Hematopoietic multipotent progenitor cell treated with erythropoietin and hydrocortisone succinate and interleukin-3 and kit ligand, for 15 days (in vitro differentiated cells): ENCODE data around the gene NAA40.

Experiments used
- DNase-seq: peaks from one replicate; pipeline ENCODE4 v3.0.0-alpha.2; 2015; ENCODE audit warnings: low spot score

Gene NAA40

DNA sequence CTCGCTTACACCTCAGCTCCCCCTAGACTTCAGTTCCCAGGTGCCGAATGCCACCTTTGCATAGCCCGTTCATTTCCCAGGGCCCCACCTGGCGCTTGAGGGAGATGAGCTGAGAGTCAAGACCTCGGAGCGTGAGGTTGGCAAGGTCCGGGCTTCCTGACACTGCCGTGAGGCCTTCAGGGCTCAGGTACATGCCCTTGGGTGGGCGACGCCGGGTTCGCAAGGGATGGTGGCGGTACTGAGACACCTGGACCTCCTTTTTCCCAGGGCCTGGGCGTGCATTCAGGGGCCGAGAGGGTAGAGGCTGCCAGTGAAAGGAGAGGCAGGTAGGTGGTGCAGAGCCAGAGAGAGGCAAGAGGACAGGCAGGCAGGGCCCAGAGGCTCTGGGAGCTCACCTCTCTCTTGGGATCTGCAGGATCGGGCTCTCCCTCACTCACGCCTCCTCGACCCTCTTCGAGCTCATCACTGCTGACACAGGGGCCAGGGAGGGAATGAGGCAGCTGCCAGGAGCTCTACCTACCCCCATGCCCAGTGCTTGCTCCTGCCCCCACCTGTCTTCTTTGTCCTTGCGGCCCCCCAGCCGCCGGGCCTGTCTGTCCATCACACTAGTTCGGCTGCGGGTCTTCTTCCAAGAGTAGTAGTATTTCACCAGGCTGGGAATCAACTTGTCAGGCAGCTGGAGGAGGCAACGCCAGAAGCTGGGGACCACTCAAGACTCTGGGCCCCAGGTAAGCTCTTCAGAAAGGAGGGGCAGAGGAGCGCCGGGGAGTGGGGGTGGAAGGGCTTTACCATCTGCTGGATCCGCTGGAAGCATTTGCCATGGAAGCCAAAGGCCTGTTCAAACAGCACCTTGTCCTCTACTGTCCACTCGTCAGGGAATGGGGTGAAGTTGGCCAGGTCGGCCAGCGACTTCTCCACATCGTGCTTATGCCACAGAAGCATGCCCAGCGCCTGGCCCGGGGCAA is 24.7 kb upstream of the NAA40 start:
- DNase-seq = no peak

DNA sequence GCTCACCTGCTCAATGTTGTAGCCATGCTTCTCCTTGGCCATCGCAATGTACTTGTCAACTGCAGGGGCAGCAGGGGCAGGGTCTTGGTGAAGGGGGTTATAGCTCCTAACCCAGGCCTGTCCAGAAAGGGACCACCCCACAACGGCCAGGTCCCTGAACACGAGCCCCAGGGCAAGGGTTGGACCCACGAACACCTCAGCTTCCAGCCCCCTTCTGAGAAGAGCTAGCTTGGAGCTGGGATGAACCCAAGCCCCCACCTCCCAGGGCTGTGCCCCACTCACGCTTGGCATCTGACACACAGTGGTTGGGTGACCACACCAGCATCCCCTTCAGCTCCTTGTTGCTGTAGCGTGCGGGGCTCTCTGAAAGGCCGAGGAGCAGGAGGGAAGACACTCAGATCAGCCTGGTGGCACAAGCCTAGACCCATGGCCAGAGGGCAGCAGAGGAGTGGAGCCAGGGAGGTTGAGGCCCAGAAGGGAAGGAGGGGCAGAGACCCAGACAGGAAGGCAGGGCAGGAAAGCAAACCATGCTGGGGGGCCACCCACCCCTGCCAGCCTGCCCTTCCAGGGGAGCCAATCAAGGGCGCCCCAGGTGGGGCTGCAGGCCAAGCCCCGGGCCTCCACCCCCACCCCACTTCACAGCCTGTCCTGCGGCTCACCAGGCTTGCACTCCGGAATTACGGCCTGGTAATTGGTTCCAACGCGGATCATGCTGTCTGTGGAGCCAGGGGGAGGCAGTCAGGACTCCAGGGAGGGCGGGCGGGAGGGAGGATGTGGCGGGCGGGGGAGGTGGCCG is 23.7 kb upstream of the NAA40 start:
- DNase-seq = no peak

DNA sequence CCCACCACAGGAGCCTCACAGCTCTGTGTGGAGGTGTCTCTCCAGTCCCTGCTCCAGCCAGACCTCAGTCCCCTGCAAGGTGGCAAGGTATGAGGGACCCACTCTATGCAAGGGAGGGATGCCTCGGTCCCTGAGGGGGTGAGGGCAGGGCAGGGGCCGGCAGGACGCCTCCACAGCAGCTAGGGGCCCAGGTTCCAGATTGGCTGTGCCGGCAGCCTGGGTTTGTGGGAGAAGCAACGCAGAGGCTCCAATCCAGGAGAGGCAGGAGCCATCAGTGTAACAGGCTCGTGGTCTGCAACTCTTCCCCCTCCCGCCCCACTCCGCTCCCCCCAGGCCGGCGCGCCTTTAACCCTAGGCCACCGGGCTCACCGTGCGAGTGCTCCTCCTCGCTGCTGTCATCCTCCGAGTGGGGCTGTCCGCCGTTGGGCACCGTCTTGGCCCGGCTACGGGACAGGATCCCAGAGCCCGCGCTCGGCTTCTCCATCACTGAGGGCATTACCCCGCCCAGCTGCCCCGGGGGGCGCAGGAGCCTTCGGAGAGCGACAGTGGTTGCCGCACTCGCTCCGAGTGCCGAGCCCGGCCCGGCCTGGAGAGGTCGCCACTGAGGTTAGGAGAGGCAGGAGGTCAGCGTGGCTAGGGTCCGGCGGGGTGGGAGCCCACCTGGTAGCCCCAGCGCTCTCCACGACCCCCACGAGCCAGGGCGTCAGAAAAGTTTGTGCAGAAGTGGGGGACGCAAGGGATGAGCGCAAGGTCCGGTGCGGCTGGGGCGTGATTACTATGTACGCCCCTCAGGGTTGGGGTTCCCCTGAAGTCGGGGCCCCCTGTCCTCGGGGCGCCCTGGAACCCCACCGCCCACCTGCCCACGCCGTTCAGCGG is 22.6 kb upstream of the NAA40 start:
- DNase-seq = no peak

DNA sequence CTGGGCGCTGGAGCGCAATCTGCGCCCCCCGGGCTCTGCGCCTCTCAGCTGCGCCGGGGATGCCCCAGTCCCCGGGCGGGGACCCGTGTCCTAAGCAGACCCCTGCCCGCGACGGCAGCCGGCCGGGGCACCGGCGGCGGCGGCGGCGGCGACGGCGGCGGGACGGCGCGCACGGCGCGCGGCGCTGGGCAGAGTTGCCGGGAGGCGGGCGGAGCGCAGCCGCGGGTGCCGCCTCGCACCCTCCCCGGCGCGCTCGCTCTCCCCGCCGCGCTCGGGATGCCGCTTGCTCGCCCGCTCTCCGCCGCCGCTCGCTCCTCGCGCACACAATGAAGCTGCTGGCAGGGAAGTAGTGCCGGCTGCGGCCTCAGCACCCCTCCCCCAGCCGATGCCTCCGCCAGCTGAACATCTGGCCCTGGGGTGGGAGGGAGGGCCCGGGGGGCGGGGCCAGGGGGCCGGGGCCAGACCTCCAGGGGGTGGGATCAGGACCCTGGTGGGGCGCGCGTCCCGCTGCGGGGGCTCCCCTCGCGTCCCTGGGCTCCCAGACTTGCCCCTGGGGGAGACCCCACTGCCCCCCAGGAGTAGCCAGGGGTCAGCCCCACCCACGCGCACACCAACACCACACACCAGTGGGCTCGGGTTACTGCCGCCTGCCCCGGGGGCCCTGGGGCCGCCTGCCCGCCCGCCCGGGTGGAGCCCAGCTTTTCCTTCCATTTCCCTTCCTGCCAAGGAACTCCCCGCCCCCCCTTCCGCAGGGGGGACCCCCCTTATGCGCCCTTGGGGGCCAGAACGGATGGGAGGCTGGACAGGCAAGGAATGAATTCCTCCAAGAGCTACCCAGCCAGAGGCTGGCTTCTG is 21.7 kb upstream of the NAA40 start, which contains the start of gene RCOR2:
RCOR2 (minus strand) TSS at position 328 of the 855 bp plus-strand sequence. CDS start 708 bp downstream, outside the sequence.
- DNase-seq = no peak

DNA sequence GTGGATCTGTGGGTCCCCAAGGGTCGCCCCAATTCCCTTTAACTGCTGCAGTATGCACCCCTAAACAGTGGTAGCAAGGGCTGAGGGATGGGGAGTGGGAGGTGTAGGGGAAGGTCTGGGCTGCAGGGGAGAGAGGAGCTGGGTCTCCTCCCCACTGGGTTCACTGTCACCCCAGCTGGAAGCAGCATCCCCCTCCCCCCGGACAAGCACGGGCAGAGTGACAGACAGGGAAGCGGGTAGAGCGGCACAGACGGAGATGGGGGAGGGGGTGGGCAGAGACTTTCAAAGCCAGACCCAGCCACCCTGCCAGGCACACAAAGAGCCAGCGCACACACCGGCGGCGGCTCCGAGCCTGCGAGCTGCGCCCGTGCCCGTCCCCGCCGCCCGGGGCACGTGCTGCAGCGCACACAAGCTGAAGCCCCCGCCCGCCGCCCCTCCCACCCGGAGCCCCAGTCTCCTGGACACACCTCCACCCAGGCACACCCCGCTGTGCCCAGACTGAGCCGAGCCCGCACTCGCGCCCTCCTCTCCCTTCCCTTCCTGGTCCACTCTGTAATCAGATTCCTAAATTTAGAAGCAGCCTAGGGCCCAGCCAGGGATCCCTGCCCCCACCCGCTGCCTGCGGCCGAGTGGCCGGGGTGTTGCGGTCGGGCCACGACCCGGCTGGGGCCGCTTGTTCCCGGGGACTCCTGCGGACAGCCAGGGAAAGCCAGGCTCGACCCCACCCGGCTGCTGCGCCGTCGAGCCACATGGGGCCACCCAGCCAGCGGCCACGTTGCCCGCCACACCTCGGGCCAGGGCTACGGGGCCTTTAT is 20.9 kb upstream of the NAA40 start:
- no peak for DNase-seq

DNA sequence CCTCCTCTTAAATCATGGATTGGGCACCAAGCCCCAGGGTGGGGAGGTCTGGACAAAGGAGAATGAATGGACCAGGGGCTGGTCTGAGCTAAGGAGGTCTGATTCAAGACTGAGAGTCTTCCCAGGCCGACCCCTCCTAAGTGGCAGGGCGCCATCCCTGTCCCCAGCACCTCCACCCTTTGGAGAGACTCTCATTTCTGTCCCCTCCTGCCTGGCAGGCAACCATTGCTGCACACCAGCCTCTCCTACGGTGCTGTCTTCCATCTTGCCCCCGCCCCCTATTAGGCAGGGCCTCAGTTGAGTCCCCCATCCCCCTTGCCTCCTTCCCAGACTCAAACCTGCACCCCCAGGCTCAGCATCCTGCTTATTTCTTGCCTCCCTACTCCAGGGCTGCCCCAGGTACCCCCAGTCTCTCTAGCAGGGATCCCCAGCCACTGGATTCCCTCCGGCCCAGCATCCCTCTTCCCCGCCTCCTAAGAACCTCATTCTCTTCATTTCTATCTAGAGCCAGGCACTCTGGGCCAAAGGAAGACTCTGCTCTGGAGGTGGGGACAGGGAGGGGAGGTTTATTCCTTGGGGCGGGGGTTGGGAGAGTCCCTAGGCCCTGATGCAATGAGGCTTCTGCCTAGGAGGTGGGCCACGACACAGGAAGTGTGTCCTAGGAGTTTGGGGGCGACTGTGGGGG is 20.2 kb upstream of the NAA40 start:
- no peak for DNase-seq

DNA sequence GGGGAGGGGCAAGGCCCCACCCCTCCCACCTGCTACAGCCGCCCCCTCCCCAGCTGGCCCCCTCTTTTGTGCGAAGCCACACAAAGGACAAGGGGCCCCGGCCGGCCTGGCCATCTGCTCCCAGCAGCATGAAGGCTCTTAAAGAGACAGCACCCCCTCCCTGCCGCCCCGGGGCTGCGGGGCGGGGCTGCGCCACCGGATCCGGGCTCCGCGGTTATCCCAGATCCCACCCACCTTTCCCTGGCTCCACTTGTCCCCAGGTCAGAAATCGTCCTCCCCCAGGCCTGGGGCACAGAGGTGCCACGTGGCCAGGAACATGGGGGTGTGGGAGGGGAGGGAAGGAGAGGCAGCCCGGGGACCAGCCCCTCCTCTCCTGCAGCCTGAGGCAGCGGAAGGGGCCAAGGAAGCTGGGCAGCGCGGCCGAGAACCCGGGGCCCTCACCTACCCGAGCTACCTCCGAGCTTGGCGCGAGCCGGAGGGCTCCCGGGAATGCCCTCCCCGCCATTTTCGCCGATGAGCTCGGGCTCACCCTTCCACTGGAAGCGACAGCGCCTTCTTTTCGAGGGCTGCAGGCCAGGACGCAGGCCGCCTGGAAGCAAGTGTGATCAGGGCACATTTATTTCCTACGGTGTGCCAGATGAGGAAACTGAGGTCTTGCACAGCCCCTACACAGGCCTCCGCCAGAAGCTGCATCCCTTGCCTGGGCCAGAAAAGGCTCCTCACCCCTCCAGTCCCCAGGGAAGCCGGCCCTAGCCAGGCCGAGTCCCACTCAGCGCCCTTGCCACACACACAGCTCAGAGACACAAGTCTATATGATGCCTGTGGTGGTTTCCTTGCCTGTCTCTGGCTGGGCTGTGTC is 19.3 kb upstream of the NAA40 start:
- DNase-seq = no peak

DNA sequence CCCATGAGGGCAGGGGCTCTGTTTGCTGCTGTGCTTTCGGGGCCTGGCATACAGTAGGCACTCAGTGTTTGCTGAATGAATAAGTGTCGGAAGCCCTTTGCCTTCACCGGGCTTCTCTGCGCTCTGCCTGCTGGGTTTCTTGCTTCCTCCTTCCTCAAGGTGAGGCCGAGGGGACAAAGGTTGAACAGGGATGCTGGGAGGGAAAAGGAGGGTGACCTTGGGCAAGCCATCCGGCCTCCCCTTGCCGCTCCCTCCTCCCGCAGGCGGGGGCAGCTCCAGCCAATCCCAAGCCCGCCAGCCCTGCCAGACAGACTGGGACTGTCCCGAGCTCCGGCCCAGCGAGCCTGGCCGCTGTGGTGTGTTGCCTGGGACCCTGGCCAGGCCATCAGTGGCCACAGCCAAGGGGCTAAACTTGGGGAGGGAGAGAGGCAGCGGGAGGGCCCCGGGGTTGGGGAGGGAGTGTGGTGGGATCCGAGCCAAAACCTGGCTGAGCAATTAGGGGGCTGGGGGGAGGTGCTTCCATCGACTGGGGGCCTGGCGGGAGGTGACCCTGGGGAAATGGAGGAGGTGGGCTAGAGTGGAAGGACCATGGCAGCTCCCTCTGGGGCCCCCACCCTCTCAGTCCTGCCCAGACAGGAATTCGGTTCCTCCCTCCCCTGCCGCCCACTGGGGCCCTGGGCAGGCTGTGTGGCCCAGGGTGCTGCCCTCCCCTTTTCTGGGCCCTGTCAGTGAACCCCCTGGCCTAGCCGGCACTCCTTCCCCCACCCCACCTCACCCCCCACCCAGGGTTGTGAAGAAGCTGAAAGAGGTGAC is 18.5 kb upstream of the NAA40 start:
- DNase-seq = no peak

DNA sequence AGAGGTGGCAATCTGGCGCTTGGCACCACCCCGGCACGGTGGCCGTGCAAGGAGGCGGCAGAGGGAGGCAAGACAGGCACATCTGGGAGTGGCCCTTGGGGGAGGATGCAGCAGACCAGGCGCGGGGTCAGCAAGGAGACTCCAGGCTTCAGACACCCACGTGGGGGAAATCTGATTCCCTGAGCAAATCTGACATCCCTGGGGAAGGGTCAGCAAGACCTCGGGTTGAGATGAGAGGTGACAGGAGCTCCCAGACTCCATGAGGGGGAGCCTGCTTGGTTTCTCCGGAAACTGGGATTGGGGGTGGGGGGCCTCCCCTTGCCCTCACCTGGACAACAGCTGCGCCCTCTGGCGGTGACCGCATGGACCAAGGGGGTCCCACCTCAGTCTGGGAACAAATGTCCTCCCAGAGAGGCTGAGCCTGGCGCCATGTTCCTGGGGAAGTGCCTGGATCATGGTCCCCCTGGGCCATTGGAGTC is 17.8 kb upstream of the NAA40 start:
- no peak for DNase-seq

DNA sequence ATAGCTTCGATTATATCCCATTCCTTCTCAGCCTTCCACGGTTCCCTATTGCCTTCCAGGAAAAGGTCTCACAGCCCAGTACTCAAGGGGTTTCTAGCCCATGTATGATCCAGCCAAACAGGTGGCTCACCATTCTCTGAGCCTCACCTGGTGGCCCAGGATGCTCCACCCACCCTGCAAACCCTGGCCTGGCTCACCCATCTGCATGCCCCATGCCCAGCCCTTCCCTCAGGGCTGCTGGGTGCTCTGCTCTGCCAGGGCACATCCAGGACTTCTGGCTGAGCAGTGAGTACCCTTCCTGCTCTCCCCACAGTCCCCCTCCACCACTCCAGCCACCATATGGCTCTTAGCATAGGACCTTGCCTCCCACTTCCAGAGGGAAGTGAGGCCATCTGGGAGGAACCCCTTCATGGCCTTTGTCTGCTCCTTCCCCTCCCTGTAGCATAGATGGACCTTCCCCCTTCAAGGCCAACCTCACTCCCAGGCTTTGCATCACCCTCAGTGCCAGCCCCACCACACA is 16.1 kb upstream of the NAA40 start:
- DNase-seq = no peak

DNA sequence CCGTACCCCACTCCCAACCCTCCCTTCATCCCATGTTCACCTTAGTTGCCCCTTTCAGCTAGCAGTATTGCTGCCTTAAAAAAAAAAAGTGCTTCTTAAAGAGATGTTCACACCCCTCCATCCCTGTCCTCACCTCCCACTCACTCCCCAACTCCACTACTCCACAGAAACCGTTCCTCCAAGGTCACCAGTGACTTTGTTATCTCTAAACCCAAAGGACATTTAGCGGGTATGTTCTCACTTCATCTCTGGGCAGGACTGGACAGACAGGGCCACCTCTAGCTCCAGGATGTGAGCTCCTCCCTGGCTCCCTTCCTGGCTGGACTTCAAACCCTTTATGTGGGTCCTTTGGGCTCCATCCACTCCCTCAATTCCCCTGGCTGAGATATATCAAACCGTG is 15.5 kb upstream of the NAA40 start:
- DNase-seq = no peak

DNA sequence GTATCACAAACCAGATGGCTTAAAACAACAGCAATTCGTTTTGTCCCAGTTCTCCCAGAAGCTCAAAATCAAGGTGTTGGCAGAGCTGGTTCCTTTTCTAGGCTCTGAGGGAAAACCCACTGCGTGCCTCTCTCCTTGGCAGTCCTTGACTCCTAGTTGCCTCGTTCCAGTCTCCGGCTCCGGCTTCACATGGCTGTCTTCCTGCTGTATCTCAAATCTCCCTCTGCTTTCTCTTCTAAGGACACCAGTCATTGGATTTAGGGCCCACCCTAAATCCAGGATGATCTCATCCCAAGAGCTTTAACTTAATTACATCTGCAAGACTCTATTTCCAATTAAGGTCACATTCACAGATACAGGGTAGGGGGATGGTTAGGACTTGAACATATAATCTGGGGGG is 9.2 kb upstream of the NAA40 start:
- DNase-seq = no peak

DNA sequence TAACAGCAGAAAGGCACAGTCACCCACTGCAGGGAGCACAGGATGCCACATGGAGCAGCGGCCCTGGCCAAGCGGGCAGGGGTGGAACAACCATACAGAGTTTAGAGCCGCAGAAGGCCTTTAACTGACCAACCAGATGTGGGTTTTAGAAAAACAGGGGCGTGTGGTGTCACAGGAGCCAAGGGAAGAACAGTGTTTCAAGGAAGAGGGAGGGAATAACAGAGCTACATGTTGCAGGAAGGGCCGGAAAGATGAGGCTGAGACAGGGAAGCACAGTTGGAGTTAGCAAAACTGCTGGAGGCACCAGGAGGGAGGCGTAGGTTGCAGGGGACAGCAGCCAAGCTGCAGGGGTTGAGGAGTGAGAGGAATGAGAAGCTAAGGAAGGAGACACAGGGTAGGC is 7.8 kb upstream of the NAA40 start:
- no peak for DNase-seq

DNA sequence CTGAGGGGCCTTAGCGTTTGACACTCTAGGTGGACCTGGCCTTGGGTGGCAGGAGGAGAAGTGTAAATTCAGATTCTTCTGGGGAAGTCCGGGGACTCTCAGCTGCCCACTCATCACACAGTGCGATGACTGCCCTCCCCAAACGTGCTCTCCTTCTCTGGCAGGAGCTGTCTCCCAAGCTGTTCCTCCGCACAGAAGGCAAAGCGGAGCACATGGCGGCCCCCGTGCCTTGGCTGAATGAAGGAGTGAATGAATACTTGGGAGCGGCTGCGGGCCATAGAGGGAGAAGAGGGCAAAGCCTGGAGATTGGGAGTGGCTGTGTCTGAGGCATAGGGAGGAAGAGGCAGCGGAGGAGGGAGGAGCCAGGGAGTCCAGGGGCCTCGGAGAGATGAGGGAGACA is 6.9 kb upstream of the NAA40 start:
- no peak for DNase-seq

DNA sequence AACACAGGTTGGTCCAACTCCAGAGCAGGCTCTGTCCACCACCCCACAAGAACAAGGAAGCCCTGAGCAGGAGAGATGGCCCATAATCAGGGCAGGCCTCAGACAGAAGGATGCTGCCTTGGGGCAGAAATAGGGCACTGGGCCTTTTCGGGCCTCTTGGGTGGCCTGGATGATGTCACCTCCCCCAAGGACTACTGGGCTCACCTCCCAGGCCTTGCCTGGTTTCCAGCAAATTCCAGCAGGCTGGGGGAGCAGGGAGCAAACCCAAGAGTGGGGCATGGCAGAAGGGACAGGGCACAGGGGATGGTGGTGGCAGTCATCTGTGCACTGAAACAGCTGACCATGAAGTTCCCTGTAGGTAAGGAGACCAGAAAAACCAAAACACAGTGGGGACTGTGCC is 5.3 kb upstream of the NAA40 start:
- no peak for DNase-seq

DNA sequence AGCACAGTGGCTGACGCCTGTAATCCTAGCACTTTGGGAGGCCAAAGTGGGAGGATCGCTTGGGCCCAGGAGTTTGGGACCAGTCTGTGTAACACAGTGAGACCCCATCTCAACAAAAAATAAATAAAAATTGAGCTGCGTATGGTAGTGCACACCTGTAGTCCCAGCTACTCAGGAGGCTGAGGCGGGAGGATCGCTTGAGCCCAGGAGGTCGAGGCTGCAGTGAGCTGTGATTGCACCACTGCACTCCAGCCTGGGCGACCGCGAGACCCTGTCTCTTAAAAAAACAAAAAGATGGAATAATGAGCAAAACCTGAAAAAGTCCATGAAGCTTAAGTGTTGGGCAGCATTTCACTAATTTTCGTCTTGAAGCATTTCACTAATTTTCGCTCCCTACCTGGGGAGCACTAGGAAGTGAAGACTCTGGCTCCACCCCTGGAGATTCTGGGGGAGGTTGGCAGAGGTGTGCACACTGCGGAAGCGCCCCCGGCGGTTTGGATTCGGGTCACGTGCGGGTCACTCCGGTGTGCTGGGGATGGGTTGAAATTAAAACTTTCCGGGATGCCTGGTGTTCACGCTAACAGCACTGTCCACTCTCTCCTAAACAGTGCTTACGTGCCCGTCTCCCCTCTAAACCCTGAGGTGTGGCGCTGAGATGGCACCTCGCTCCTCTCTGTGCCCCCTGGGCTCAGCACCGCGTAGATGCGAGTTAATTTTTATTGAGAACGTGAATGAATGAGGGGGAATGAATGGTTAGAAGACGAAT is 906 bp upstream of the NAA40 start:
- no peak for DNase-seq
